SU-DHL-6 (cell line): Measurements from ENCODE around the gene NME4.

Experiments used
- EZH2phosphoT487 ChIP-seq: fragments of 200-600 bp; sonication (generic), shearing (Covaris generic); conservative IDR thresholded peaks from 2 replicates; pipeline ENCODE4 v1.6.1; 2018; ENCODE audit warnings: mild to moderate bottlenecking, antibody characterized with exemption, low read length, moderate library complexity, mixed read lengths
- TF ChIP-seq, protein P1 (sequence below): fragments of 200-600 bp; sonication (generic); IDR thresholded peaks from one replicate; pipeline ENCODE4 v1.5.1; 2017; ENCODE audit warnings: antibody characterized with exemption, mild to moderate bottlenecking, low read length, moderate library complexity; ENCODE audit not compliant: insufficient read depth, poor library complexity, severe bottlenecking

DNA sequence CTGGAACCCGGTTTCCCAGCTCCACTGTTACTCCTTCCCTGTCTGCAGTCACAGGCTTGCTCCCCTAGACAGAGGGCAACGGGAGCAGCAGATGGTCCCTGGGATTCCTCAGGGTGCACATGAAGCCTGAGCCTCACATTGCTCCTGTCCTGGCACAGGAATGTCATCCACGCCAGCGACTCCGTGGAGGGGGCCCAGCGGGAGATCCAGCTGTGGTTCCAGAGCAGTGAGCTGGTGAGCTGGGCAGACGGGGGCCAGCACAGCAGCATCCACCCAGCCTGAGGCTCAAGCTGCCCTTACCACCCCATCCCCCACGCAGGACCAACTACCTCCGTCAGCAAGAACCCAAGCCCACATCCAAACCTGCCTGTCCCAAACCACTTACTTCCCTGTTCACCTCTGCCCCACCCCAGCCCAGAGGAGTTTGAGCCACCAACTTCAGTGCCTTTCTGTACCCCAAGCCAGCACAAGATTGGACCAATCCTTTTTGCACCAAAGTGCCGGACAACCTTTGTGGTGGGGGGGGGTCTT, 3.1 kb downstream of the NME4 start:
- TF ChIP-seq, protein P1, sequence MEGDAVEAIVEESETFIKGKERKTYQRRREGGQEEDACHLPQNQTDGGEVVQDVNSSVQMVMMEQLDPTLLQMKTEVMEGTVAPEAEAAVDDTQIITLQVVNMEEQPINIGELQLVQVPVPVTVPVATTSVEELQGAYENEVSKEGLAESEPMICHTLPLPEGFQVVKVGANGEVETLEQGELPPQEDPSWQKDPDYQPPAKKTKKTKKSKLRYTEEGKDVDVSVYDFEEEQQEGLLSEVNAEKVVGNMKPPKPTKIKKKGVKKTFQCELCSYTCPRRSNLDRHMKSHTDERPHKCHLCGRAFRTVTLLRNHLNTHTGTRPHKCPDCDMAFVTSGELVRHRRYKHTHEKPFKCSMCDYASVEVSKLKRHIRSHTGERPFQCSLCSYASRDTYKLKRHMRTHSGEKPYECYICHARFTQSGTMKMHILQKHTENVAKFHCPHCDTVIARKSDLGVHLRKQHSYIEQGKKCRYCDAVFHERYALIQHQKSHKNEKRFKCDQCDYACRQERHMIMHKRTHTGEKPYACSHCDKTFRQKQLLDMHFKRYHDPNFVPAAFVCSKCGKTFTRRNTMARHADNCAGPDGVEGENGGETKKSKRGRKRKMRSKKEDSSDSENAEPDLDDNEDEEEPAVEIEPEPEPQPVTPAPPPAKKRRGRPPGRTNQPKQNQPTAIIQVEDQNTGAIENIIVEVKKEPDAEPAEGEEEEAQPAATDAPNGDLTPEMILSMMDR: no peak
- no peak for TF ChIP-seq EZH2phosphoT487
